AG09319 (cell line): Measurements from ENCODE around the gene TEKT4.
A peak's percentile ranks its signal among the peaks of the same experiment; 100 is the strongest.

Experiments used
- DNase-seq: peaks from one replicate; pipeline ENCODE4 v3.0.0-alpha.2; 2010; ENCODE audit warnings: low read depth; ENCODE audit errors: extremely low read depth
- CTCF ChIP-seq: IDR thresholded peaks from 2 replicates; pipeline ENCODE4 v1.5.1; 2011; ENCODE audit warnings: low read depth, mild to moderate bottlenecking, inconsistent platforms, low read length, moderate library complexity

TEKT4 gene

GRCh38 chr2:94870440-94871225, 597 bp upstream of the TEKT4 start:
- peak; percentile 34 for TF ChIP-seq CTCF
- DNase-seq = no peak

- DNase-seq = no peak
- no peak for TF ChIP-seq CTCF
Observed at GRCh38 chr2:94872088-94872618, 923 bp downstream of the TEKT4 start.

- no peak for TF ChIP-seq CTCF
- no peak for DNase-seq
Observed at GRCh38 chr2:94872676-94873361, 1.6 kb downstream of the TEKT4 start.

- DNase-seq = no peak
- no peak for TF ChIP-seq CTCF
Observed at GRCh38 chr2:94873362-94874276, 2.4 kb downstream of the TEKT4 start.

- no peak for DNase-seq
- TF ChIP-seq CTCF = peak; percentile 87
Observed at GRCh38 chr2:94874277-94874997, 3.2 kb downstream of the TEKT4 start.

- DNase-seq = no peak
- TF ChIP-seq CTCF = no peak
Observed at GRCh38 chr2:94875064-94875819, 4.0 kb downstream of the TEKT4 start.
